Hepatocyte (in vitro differentiated cells): Measurements from ENCODE around the gene SGTA.

ENCODE experiments used
- EZH2 ChIP-seq: fragments of 200-600 bp; sonication (generic); IDR thresholded peaks from 2 replicates; pipeline ENCODE4 v1.6.1; 2016; ENCODE audit warnings: antibody characterized with exemption, mild to moderate bottlenecking, borderline replicate concordance
- TF ChIP-seq, protein P1 (sequence below): fragments of 200-600 bp; sonication (generic); IDR thresholded peaks from 2 replicates; pipeline ENCODE4 v1.5.1; 2016; ENCODE audit warnings: antibody characterized with exemption, mild to moderate bottlenecking; ENCODE audit not compliant: poor library complexity

DNA sequence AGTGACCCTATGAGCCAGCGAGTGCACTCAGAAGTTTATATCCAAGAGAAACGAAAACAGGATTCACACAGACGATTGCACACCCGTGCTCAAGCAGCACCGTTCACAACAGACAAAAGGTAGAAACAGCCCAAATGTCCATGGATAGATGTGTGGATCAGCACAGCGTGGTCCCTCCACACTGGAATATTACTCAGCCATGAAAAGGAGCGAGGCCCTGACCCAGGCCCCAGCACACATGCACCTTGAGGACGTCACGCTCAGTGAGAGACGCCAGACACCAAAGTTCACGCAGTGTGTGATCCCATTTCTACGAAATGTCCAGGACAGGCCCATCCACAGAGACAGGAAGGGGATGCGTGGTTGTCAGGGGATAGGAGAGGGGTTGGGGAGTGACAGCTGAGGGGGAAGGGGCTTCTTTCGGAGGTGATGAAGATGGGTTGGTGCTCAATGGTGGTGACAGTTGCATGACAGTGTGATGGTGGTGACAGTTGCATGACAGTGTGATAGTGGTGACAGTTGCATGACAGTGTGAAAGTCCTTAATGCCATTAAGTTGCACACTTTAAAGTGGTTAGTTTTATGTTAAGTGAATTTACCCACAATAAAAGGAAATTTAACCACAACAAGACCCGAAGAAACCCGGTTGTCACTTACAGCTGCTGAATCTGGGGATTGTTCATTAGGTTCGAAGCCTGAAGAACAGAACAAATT is 24.3 kb downstream of the SGTA start:
- no peak for TF ChIP-seq EZH2
- TF ChIP-seq, protein P1, sequence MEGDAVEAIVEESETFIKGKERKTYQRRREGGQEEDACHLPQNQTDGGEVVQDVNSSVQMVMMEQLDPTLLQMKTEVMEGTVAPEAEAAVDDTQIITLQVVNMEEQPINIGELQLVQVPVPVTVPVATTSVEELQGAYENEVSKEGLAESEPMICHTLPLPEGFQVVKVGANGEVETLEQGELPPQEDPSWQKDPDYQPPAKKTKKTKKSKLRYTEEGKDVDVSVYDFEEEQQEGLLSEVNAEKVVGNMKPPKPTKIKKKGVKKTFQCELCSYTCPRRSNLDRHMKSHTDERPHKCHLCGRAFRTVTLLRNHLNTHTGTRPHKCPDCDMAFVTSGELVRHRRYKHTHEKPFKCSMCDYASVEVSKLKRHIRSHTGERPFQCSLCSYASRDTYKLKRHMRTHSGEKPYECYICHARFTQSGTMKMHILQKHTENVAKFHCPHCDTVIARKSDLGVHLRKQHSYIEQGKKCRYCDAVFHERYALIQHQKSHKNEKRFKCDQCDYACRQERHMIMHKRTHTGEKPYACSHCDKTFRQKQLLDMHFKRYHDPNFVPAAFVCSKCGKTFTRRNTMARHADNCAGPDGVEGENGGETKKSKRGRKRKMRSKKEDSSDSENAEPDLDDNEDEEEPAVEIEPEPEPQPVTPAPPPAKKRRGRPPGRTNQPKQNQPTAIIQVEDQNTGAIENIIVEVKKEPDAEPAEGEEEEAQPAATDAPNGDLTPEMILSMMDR = no peak
